DMS 273 (cell line): ENCODE measurements around the gene ZNF136.

Experiments
- DNase-seq: peaks from one replicate; lab custom pipeline; 2025; ENCODE audit not compliant: unreplicated experiment; lab: John Stamatoyannopoulos, UW

ZNF136 gene

GRCh38 chr19:12187625-12188024, 24.7 kb downstream of the ZNF136 start:
- DNase-seq, result peak; percentile 8

DNA sequence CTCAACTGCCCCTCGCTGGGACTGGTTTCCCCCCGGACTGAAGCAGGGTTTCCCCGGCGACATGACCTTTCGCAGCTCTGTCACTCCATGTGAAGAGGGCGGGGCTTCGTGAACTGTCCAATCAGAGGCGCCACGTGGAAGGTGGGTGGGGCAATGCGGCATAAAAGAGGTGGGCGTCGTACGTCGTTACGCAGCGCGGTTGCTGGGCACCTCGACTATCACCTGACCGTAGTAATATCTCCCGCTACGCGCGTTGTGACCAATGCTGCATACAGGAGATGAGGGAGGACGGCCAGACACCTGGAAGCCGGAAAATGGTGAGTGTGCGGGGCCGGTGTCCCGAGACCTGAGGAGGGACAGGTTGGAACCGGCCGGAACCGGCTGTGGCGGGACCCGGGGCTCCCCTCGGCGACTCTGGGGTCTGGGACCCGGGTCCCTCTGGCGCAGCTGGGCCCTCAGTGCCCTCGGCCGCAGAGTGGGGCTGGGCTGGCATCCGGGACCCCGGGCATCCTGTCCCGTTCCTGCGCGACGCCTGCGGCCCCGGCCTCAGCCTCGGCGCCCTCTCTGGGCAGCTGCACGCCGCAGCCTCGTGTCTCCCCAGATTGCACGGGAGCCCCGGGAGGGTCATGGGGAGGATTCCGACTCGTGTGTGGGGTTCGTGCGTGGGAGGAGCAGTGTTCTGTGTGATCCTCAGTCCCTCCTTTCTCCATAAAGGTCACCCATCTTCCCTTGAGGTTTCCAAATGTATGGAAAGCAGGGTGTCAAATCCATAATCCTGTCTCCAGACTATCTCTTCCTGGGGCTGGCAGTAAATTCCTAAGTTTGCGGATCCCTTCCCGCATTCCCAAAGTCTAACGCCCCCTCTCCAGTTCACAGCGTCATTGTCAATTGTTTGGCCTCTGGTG, 32.2 kb downstream of the ZNF136 start:
- DNase-seq, result no peak

- no peak for DNase-seq
Measured at GRCh38 chr19:12198136-12198535, 35.2 kb downstream of the ZNF136 start.

GRCh38 chr19:12199757-12200419, 37.0 kb downstream of the ZNF136 start:
- DNase-seq, result no peak

- DNase-seq, result no peak
Measured at GRCh38 chr19:12202250-12202649, 39.4 kb downstream of the ZNF136 start.

DNA sequence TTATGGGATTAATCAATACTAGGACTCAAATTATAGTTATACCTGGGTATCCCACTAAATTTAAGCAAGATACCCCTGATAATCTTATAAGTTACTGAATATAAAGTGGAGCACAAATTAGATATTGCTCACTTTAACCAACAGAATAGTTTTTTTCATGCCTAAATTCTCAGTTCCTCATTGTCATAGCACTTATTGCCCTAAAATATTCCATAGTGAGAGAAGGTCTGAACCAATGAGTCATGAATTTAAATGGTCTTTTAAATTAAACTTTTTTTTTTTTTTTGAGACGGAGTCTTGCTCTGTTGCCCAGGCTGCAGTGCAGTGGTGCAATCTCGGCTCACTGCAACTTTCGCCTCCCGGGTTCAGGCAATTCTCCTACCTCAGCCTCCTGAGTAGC, 42.4 kb downstream of the ZNF136 start:
- DNase-seq, result no peak

GRCh38 chr19:12208221-12208620, 45.3 kb downstream of the ZNF136 start:
- DNase-seq, result no peak

DNA sequence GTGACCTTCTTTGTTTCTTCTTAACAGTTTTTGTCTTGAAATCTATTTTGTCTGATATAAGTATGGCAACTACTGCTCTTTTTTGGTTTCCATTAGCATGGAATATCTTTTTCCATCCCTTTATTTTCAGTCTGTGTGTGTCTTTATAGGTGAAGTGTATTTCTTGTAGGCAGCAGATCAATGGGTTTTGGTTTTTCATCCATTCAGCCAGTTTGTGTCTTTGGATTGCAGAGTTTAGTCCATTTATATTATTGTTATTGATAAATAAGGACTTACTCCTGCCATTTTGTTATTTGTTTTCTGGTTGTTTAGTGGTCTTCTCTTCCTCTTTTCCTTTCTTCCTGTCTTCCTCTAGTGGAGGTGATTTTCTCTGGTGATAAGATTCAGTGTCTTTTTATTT, 54.4 kb downstream of the ZNF136 start:
- DNase-seq, result no peak

DNA sequence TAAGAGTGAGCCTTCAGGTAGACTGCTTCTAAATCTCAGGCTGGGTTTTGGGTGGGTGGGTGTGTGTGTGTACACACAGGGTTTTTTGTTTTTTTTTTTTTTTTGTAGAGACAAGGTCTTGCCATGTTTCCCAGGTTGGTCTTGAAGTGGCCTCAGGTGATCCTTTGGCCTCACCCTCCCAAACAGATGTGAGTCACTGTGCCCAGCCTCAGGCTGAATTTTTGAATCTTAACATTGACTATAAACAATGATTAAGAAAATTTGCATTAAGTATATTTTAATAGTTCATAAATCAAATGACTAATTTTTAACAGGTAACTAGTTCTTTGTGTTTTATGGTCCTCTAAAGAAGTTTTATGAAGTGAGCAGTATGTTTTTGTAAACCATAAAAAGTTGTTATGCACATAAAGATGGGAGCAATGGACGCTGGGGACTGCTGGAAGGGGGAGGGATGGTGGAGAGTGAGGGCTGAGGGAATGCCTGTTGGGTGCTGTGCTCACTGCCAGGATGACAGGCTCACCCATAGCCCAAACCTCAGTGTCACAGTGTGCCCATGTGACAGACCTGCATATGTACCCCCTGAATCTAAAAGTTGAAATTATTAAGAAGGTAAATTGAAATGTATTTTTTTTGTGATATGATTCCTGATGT, 60.2 kb downstream of the ZNF136 start:
- no peak for DNase-seq

DNA sequence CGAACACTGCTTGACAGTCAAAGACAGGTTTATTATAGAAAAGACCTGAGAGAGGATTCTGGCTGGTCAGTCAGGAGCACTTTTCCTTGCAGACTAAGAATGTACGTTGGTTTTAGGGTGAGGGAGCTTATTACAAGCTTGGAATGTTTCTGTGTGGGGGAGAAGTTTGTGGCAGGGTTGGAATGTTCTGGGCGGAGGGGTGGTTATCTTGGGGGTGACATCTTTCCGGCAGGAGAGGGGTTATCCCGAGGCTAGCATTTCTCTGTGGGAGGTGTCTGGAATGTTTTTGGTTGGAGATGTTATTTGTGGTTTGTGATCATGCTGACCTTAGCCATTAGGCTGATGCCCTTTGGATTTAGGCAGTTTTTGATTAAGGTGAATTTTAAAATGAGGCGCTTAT, 61.8 kb downstream of the ZNF136 start:
- no peak for DNase-seq

DNA sequence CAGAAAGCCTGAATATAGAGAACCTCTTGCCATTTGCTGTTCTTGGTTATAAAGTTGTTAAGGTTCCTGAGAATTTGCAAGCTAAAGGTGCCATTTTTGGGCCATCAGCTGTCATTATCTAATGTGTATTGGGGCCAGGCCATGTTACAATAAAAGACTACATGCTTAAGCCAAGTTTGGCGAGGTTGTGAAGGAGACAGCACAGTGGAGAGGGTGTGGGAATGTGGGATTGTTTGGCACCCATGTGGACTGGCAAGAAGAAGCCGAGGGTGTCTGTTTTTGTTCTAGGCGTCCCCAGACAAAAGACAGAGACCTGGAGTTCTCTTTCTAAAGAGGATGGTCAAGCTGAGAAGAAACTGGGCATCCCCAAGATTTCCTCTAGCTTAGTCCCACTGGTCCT, 67.1 kb downstream of the ZNF136 start:
- no peak for DNase-seq

GRCh38 chr19:12230751-12231733, 68.1 kb downstream of the ZNF136 start:
- no peak for DNase-seq

DNA sequence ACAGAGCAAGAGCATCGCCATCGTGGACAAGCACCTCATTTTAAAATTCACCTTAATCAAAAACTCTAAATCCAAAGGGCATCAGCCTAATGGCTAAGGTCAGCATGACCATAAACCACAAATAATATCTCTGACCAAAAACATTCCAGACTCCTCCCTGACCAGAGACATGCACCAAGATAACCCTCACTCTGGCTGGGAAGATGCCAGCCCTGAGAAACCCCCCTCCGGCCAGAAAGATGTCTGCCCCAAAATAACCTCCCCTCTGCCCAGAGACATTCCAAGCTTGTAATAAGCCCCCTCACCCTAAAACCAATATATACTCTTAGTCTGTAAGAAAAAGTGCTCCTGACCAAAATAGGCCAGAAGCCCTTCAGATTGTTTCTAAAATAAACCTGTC, 70.1 kb downstream of the ZNF136 start:
- no peak for DNase-seq

DNA sequence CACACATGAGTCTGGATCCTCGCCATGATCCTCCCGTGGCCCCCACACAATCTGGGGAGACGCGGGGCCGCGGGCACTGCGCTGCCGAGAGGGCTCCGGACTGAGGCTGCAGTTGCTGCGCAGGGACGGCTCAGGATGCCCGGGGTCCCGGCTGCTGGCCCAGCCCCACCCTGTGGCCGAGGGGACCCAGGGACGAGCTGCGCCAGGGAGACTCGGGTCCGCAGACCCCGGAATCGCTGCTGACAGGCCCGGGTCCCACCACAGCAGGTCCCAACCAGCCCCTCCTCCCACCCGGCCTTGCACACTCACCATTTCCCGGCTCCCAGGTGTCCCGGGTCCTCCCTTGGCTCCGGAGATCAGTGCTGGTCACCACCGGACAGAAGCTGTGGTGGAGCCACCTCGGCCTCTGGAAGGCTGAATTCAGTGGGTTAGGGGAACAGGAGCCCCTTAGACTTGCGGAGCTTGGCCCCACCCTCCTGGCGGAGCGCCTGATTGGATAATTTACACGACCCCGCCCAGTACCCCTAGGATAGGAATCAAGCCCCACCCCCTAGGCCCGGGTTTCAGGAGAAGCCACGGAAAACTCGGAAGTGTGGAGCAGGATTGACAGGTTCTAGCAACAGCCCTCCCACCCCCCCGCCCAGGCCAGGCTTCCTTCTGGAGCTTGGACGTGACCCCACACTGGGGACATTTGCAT, 74.4 kb downstream of the ZNF136 start:
- no peak for DNase-seq
